Central memory CD8-positive, alpha-beta T cell (primary cell): Measurements from ENCODE around the gene SNX33.
A peak's percentile ranks its signal among the peaks of the same experiment; 100 is the strongest.
"Not testable (repeated sequence)": the region's sequence is repeated elsewhere in the genome, so short reads cannot be mapped to it uniquely, and the experiment has no call there.

ENCODE experiments used
- ATAC-seq: fragments of 150-1000 bp; cut with Tn5 transposase; replicated peaks from 2 replicates; pipeline ENCODE4 v1.10.0; 2022; ENCODE audit warnings: mild to moderate bottlenecking, moderate FRiP score, moderate number of reproducible peaks; ENCODE audit not compliant: poor library complexity, severe bottlenecking; ENCODE audit errors: extremely low read depth
- DNase-seq, 2 donors: peaks; one replicate each; pipeline ENCODE4 v3.0.0; 2021; ENCODE audit warnings: low spot score in 2 of 2
- H3K27ac Mint-ChIP-seq: one replicate; pipeline ENCODE4 v1.8.0; 2022; ENCODE audit warnings: low read depth, mild to moderate bottlenecking, moderate library complexity, mixed read lengths
- H3K27me3 Mint-ChIP-seq: one replicate; pipeline ENCODE4 v1.8.0; 2022; ENCODE audit warnings: mixed read lengths
- H3K36me3 Mint-ChIP-seq: one replicate; pipeline ENCODE4 v1.8.0; 2022; ENCODE audit warnings: mild to moderate bottlenecking, moderate library complexity, mixed read lengths; ENCODE audit not compliant: insufficient read depth
- H3K4me1 Mint-ChIP-seq: one replicate; pipeline ENCODE4 v1.8.0; 2022; ENCODE audit warnings: mixed read lengths
- H3K4me3 Mint-ChIP-seq: one replicate; pipeline ENCODE4 v1.8.0; 2022; ENCODE audit warnings: mild to moderate bottlenecking, moderate library complexity, mixed read lengths
- H3K9me3 Mint-ChIP-seq: one replicate; pipeline ENCODE4 v1.8.0; 2022; ENCODE audit warnings: mixed read lengths

The SNX33 gene

GRCh38 chr15:75673426-75674235, 25.9 kb downstream of the SNX33 start:
- H3K4me3 Mint-ChIP-seq, result no peak overlapping the region
- no peak for DNase-seq
- no peaks in the 10 kb centered on the region for H3K4me1 Mint-ChIP-seq
- H3K27ac Mint-ChIP-seq, result no peak overlapping the region
- no peaks in the 10 kb centered on the region for H3K9me3 Mint-ChIP-seq
- peaks cover 3% of the 10 kb centered on the region for H3K36me3 Mint-ChIP-seq
- ATAC-seq, result no peak
- H3K27me3 Mint-ChIP-seq, result no peaks in the 10 kb centered on the region

GRCh38 chr15:75674366-75674765, 26.7 kb downstream of the SNX33 start:
- Mint-ChIP-seq H3K27me3 (no peaks in the 10 kb centered on the region), H3K27ac (no peak overlapping the region), H3K4me3 (no peak overlapping the region), H3K9me3 (no peaks in the 10 kb centered on the region), H3K36me3 (peaks cover 3% of the 10 kb centered on the region), H3K4me1 (no peaks in the 10 kb centered on the region)
- no peak for DNase-seq
- no peak for ATAC-seq

- DNase-seq (no peak), ATAC-seq (no peak)
- Mint-ChIP-seq H3K9me3 (no peaks in the 10 kb centered on the region), H3K27me3 (no peaks in the 10 kb centered on the region), H3K36me3 (no peaks in the 10 kb centered on the region), H3K4me1 (no peaks in the 10 kb centered on the region), H3K27ac (no peak overlapping the region), H3K4me3 (no peak overlapping the region)
Measured at GRCh38 chr15:75675579-75676404, 28.1 kb downstream of the SNX33 start.

- no peak overlapping the region for H3K27ac Mint-ChIP-seq
- H3K27me3 Mint-ChIP-seq, result no peaks in the 10 kb centered on the region
Measured at GRCh38 chr15:75676688-75677464, 29.2 kb downstream of the SNX33 start.

GRCh38 chr15:75677465-75678323, 30.0 kb downstream of the SNX33 start:
- Mint-ChIP-seq H3K4me3 (no peak overlapping the region), H3K36me3 (no peaks in the 10 kb centered on the region), H3K27me3 (no peaks in the 10 kb centered on the region), H3K9me3 (no peaks in the 10 kb centered on the region), H3K4me1 (no peaks in the 10 kb centered on the region), H3K27ac (no peak overlapping the region)
- DNase-seq (no peak), ATAC-seq (no peak)

More at GRCh38 chr15:75676688-75677464, 29.2 kb downstream of the SNX33 start:
- Mint-ChIP-seq H3K4me3 (no peak overlapping the region), H3K36me3 (no peaks in the 10 kb centered on the region), H3K9me3 (no peaks in the 10 kb centered on the region), H3K4me1 (no peaks in the 10 kb centered on the region)
- no peak for DNase-seq
- ATAC-seq, result no peak

- not testable (repeated sequence) for H3K4me1 Mint-ChIP-seq, H3K36me3 Mint-ChIP-seq, DNase-seq, H3K27me3 Mint-ChIP-seq, H3K9me3 Mint-ChIP-seq, H3K4me3 Mint-ChIP-seq, ATAC-seq, H3K27ac Mint-ChIP-seq
Measured at GRCh38 chr15:75678324-75678690, 30.6 kb downstream of the SNX33 start.

- Mint-ChIP-seq H3K4me3 (no peak overlapping the region), H3K27me3 (no peaks in the 10 kb centered on the region), H3K27ac (no peak overlapping the region), H3K4me1 (no peaks in the 10 kb centered on the region), H3K36me3 (no peaks in the 10 kb centered on the region), H3K9me3 (no peaks in the 10 kb centered on the region)
- DNase-seq (no peak), ATAC-seq (no peak)
Measured at GRCh38 chr15:75680007-75680789, 32.5 kb downstream of the SNX33 start.

GRCh38 chr15:75682181-75683135, 34.7 kb downstream of the SNX33 start:
- Mint-ChIP-seq H3K4me3 (no peak overlapping the region), H3K9me3 (no peaks in the 10 kb centered on the region), H3K27ac (no peak overlapping the region), H3K27me3 (no peaks in the 10 kb centered on the region), H3K4me1 (no peaks in the 10 kb centered on the region), H3K36me3 (no peaks in the 10 kb centered on the region)
- ATAC-seq (no peak), DNase-seq (no peak)

- peak; percentile 36 to 54 for DNase-seq
- not testable (repeated sequence) for H3K4me1 Mint-ChIP-seq, H3K27me3 Mint-ChIP-seq, H3K36me3 Mint-ChIP-seq, H3K27ac Mint-ChIP-seq, H3K4me3 Mint-ChIP-seq, H3K9me3 Mint-ChIP-seq
- peak; percentile 57 for ATAC-seq
Measured at GRCh38 chr15:75683646-75684312, 36.1 kb downstream of the SNX33 start.

GRCh38 chr15:75684648-75685047, 36.9 kb downstream of the SNX33 start:
- H3K36me3 Mint-ChIP-seq, result no peaks in the 10 kb centered on the region
- H3K27me3 Mint-ChIP-seq, result no peaks in the 10 kb centered on the region
- DNase-seq, result no peak
- H3K4me1 Mint-ChIP-seq, result no peaks in the 10 kb centered on the region
- H3K27ac Mint-ChIP-seq, result no peak overlapping the region
- ATAC-seq, result no peak
- no peaks in the 10 kb centered on the region for H3K9me3 Mint-ChIP-seq
- no peak overlapping the region for H3K4me3 Mint-ChIP-seq
